ENCODE data around the gene GFI1B.

Gene GFI1B

DNA sequence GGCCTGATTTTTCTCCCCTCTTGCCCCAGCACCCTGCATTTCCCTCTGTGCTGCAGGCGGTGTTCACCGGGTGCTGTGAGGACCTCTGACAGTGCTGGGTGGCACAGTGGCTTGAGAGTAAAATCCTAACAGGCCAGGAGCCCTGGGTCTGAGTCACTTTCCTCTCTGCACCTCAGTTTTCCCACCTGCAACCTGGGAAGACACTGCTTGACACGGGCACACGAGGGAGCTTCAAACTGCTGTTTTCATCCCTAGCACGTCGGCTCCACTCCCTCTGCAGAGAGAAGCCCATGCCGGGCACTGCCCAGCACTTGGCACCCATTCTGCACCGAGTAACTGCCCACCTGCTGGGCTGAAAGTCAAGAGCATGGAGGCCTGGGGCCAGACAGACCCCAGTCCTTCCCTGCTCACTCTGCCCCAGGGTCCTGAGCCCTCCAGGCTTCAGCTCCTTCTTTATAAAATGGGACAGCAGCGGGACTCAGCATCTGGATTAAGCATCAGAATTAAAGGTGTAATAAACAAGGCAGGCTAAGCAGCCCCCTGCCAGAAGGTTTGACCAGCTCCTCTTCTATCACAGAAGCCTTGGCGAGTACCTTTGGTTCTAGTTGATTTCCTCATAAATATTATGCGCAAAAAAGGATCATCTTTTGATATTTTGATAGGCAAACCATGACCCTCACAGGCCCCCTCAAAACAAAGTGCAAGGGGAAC lies 5.2 kb downstream of the GFI1B start:
- TF ChIP-seq GATA3 (IDR thresholded peaks at IDR 0.05; ENCODE audit: low read depth, low read length) (no peak), GATA2 (IDR thresholded peaks at IDR 0.05; ENCODE audit: low read depth, low read length) (no peak)

DNA sequence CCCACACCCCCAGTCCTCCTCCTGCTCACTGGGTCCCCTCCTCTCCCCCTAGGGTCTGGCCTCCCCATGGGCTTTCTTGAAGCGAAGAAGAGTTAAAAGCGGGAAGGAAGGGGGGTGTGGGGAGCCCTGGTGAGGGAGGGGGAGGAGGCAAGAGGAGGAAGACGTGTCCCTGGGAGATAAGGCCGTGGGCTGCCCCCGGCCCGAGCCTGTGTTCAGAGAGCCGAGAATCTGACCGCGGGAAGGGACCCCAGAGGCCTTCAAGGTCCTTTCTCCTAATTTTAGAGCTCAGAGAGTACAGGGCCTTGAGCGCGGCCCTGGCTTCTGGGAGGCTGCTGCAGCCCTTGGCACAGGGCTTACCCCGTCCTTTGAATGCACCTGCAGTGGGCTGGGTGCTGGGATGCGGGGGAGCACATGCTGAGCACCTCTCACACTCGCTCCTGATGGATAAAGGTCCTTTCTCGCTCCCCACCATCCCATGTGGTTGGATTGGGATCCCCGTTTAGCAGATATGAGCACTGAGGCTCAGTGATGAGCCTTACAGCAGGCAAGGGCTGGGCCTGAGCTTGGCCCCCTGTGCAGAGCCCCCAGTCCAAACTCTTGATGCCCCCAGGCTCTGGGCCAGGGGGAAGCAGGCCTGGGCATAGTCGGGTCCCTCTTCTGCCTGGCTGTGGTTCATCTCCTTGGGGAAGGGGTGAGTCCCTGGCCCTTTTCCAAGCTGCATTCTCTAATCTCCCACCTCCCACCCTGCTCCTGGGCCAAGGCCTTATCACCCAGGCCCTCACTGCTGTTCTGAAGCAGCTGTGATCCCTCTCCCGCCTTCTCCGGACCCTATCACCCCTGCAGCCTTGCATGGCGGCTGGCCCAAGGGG lies 5.9 kb downstream of the GFI1B start:
- TF ChIP-seq GATA2 (IDR thresholded peaks at IDR 0.05; ENCODE audit: low read depth, low read length) (no peak), GATA3 (IDR thresholded peaks at IDR 0.05; ENCODE audit: low read depth, low read length) (no peak)

DNA sequence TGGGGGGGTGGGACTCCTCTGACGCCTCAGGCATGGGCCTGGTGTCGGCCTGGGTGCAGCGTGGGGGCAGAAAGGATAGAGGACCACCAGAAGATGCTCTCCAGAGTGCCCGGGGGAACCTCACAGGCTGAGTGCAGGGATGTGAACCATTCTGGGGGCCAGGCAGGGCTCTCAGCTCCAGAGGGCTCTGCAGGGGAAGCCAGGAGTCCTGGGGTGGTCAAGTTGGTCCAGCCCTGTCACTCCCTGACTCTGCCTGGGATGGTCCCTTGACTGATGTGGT lies 6.5 kb downstream of the GFI1B start:
- TF ChIP-seq GATA3 (IDR thresholded peaks at IDR 0.05; ENCODE audit: low read depth, low read length) (no peak), GATA2 (IDR thresholded peaks at IDR 0.05; ENCODE audit: low read depth, low read length) (no peak)

DNA sequence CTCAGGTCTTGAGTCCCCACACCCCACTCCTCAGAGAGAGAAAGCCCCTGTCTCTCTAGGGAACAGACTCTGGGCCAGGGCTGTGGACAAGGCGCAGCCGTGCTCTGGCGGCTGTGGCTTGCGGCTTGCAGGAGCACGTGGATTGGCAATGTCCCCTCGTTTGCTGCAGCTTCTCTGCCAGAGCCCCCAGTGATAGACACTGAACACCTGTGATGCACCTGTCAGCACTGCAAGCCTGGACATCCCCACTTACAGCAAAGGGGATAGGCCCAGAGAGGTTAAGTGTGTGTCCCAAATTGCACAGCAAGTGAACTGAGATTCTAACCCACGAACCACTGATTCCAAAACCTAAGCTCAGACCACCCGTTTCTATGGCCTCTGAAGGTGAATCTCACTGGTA lies 7.0 kb downstream of the GFI1B start:
- no peak for TF ChIP-seq GATA3 (IDR thresholded peaks at IDR 0.05; ENCODE audit: low read depth, low read length)
- no peak for TF ChIP-seq GATA2 (IDR thresholded peaks at IDR 0.05; ENCODE audit: low read depth, low read length)

DNA sequence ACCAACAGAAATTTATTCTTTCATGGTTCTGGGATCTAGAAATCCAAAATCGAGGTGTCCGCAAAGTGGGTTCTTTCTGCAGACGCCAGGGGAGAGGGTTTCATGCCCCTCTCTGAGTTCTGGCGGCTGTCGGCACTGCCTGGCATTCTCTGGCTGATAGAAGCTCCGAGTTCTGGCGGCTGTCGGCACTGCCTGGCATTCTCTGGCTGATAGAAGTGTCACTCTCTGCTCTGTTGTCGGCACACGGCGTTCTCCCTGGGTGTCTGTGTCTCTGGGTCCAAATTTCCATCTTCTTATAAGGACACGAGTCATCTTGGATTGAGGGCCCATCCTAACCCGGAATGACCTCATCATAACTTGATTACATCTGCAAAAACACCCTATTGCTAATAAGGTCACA lies 7.6 kb downstream of the GFI1B start:
- TF ChIP-seq GATA3 (IDR thresholded peaks at IDR 0.05; ENCODE audit: low read depth, low read length) (no peak), GATA2 (IDR thresholded peaks at IDR 0.05; ENCODE audit: low read depth, low read length) (no peak)

DNA sequence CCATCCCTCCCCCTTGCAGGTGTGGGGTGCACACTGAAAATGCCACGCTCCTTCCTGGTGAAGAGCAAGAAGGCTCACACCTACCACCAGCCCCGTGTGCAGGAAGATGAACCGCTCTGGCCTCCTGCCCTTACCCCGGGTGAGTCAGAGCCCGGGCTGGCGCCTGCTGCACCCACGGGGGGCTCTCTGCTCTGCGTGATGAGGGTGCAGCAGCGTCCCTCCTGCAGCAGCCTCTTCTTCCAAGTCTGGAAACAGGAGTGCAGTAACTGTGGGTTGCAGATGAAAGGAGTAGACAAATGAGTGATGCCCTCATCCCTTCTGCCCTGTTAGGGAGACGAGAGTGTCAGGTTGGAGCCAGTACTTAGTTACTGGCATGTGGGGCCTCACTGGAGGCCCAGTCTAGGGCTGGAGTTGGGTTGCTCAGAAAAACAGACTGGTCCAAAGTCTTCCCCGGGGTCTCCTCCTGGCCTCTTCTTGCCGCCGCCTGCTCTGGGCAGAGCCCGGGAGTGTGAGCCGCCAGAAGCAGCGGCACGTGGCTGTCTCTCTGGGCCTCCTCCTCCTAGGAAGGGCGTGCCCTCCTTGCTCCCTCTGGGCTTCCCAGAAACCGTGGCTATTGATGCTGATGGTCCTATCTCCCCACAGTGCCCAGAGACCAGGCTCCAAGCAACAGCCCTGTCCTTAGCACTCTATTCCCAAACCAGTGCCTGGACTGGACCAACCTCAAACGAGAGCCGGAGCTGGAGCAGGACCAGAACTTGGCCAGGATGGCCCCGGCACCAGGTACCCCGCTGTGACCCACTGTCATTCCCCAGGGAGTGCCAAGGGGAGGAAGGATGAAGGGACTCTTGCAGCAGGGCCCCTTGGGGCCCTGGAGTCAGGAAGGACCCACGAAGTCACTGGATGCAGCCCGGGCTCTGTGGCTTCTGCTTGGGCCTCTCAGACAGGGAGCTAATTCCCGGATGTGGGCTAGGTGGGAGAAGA lies 8.4 kb downstream of the GFI1B start:
- TF ChIP-seq GATA3 (IDR thresholded peaks at IDR 0.05; ENCODE audit: low read depth, low read length) (no peak), GATA2 (IDR thresholded peaks at IDR 0.05; ENCODE audit: low read depth, low read length) (no peak)

DNA sequence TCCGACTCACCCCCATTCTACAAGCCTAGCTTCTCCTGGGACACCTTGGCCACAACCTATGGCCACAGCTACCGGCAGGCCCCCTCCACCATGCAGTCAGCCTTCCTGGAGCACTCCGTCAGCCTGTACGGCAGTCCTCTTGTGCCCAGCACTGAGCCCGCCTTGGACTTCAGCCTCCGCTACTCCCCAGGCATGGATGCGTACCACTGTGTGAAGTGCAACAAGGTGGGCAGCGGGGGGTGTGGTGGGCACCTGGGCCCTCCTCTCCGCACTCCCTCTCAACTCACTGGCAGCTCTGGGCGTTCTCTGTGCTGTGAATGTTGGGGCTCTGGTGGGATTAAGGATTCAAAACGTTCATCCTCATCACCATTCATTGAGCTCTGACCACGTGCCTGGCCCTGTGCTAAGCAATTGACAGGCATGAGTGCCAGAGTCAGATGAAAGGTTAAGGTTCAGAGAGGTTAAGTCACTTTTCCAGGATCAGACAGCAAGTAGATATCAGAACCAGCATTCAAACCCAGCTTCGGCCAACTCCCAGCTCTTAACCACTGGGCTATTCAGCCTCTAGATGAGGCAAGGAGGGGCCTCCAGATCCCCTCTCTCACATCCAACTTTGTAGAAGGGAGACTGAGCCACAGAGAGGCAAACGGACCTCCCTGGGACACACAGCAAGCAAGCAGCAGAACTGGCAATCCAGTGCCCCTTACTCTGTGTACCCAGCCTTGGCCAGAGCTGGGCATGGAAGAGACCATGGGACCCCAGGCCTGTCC lies 9.9 kb downstream of the GFI1B start:
- TF ChIP-seq GATA3 (IDR thresholded peaks at IDR 0.05; ENCODE audit: low read depth, low read length) (no peak), GATA2 (IDR thresholded peaks at IDR 0.05; ENCODE audit: low read depth, low read length) (no peak)

DNA sequence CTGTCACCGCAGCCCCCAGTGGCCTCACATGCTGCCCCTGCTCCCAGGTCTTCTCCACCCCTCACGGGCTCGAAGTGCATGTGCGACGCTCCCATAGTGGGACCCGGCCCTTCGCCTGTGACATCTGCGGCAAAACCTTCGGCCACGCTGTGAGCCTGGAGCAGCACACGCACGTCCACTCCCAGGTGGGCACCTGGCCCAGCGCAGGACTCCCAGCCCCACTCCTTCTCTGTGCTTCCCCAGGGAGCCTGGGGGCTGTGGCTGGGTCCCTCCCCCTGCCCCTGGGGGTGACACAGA lies 10.5 kb downstream of the GFI1B start:
- no peak for TF ChIP-seq GATA3 (IDR thresholded peaks at IDR 0.05; ENCODE audit: low read depth, low read length)
- no peak for TF ChIP-seq GATA2 (IDR thresholded peaks at IDR 0.05; ENCODE audit: low read depth, low read length)

DNA sequence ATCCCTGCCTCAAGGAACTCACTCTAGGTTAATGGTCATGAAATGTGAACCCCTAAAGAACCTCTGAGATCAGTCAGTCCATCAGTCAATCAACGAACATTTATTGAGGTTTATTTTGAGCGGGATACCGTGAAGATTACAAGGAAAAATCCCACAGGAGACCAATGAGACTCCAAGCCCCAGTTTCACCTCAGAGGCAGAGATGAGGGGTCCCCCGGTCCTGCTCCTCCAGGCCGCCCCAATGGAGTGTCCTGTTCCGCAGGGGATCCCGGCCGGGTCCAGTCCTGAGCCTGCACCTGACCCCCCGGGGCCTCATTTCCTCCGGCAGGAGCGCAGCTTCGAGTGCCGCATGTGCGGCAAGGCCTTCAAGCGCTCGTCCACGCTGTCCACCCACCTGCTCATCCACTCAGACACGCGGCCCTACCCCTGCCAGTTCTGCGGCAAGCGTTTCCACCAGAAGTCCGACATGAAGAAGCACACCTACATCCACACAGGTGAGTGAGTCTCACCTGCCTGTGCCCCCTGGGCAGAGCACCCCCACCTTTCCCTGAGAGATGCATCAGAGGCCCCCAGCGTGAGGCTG lies 11.0 kb downstream of the GFI1B start:
- TF ChIP-seq GATA3 (IDR thresholded peaks at IDR 0.05; ENCODE audit: low read depth, low read length) (no peak), GATA2 (IDR thresholded peaks at IDR 0.05; ENCODE audit: low read depth, low read length) (no peak)

DNA sequence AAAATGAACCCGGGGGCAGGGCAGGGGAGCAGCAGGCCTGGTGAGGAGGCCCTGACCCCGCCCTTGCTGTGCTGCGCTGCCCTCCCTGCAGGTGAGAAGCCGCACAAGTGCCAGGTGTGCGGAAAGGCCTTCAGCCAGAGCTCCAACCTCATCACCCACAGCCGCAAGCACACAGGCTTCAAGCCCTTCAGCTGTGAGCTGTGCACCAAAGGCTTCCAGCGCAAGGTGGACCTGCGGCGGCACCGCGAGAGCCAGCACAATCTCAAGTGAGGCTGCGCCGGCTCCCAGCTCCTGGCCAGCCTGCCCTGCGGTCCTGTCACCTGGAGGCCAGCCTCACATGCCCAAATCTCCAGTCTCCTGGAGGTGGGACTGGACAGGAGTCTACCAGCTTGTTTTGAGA lies 12.3 kb downstream of the GFI1B start:
- TF ChIP-seq GATA3 (IDR thresholded peaks at IDR 0.05; ENCODE audit: low read depth, low read length) (no peak), GATA2 (IDR thresholded peaks at IDR 0.05; ENCODE audit: low read depth, low read length) (no peak)

DNA sequence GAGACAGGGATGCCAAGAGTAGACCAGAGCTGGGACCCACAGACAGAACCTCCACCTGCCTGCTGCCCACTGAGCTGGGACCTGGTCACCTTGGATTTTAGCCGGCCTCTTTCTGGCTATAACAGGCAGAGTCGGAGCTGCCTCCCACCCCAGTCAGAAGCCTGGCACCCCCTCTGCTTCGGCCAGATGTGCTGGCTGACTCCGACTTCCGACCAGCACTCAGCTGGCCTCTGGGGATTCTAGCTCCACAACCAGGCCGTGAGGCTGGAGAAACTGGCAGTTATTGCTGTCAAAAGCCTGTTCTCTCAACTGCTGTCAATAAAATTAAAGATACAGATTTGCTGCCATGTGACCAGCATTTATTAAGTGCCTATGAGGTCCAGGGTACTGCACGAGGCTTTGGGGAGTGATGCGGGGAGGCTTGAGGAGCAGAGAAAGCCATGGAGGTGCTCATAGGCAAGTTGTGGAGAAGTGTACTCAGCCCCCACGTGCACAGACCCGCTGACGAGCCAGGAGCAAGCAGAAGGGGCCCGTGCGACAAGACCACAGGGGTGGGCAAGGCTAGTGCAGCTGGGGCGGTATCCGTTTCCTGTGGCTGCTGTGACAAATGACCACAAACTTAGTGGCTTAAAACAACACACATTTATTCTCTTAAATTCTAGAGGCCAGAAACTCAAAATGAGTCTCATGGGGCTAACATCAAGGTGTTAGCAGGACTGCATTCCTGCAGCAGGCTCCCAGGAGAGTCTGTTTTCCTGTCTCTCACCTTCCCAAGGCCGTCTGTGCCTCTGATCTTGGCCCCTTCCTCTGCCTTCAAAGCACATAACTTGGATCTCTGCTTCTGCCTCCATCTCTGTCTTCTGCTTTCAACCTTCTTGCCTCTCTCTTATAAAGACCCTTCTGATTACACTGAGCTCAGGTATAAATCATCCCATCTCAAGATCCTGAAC lies 13.1 kb downstream of the GFI1B start:
- TF ChIP-seq GATA3 (IDR thresholded peaks at IDR 0.05; ENCODE audit: low read depth, low read length) (no peak), GATA2 (IDR thresholded peaks at IDR 0.05; ENCODE audit: low read depth, low read length) (no peak)

DNA sequence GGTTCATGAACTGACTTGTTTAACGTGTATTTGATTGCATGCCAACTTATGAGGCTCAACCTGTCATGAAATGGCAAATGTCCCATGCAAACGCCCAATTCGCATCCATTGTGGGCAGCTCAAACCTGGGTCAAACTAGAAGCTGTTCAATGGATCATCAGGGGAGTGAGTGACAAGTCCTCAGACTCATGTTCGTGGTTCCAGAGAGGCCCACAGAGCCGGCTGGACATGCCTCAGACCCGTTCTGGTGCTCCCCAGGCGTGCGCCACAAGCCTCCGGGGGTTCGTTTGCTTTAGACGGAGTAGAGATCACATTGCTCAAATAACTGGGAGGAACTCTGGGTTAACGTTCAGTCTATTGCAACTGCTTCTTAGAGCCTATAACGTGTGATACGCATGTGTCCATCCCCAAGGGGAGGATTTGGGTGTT lies 15.0 kb downstream of the GFI1B start:
- TF ChIP-seq GATA2 (IDR thresholded peaks at IDR 0.05; ENCODE audit: low read depth, low read length) (no peak), GATA3 (IDR thresholded peaks at IDR 0.05; ENCODE audit: low read depth, low read length) (no peak)
